ENCODE measurements around the gene TSPAN15. TPM values are rescaled to one million over a fixed set of nuclear protein-coding genes. Genes with fewer than 3 reads are reported as not detected.

The TSPAN15 gene
- total and polyA plus RNA-seq, 4 experiments from 2014 or later, result 2.4 to 18.1 (median 9.4) TPM

Other genes with a start within 250 kb of the TSPAN15 start
- 1 to 10 TPM; 3.5 TPM for gene HKDC1, start 231.1 kb upstream of the TSPAN15 start, total RNA-seq
- gene HKDC1, start 231.1 kb upstream of the TSPAN15 start, polyA plus RNA-seq, result 1 to 10 TPM; 5.5 to 8.1 TPM
- 10 to 100 TPM; 68.6 to 70.1 TPM for gene HK1, start 173.0 kb upstream of the TSPAN15 start, total RNA-seq
- 100 to 1,000 TPM; 153 to 156 TPM for gene HK1, start 173.0 kb upstream of the TSPAN15 start, polyA plus RNA-seq
- gene TACR2, start 34.5 kb upstream of the TSPAN15 start, total RNA-seq, result under 1 TPM in 1 of 2 experiments, not detected in 1; 0.19 TPM
- gene TACR2, start 34.5 kb upstream of the TSPAN15 start, polyA plus RNA-seq, result under 1 TPM in 1 of 2 donors, not detected in 1; 0.17 TPM
- not detected for gene NEUROG3, start 122.0 kb downstream of the TSPAN15 start, total RNA-seq
- under 1 TPM in 1 of 2 donors, not detected in 1; 0.14 TPM for gene NEUROG3, start 122.0 kb downstream of the TSPAN15 start, polyA plus RNA-seq
- gene FAM241B, start 178.8 kb downstream of the TSPAN15 start, total RNA-seq, result 10 to 100 TPM in 1 of 2 experiments, 1 to 10 TPM in 1; 9.4 to 10.7 TPM
- 10 to 100 TPM; 17.3 to 24.9 TPM for gene FAM241B, start 178.8 kb downstream of the TSPAN15 start, polyA plus RNA-seq